Endothelial cell (in vitro differentiated cells): ENCODE measurements around the gene NIPAL4. TPM values are rescaled to one million over a fixed set of nuclear protein-coding genes. Genes with fewer than 3 reads are reported as not detected.

ENCODE experiments used
- DNase-seq: peaks from one replicate; pipeline ENCODE4 v3.0.0; 2021; ENCODE audit warnings: low spot score
- H3K27ac Mint-ChIP-seq: one replicate; pipeline ENCODE4 v1.8.0; 2021; ENCODE audit warnings: mixed read lengths, inconsistent platforms; ENCODE audit not compliant: unreplicated experiment
- H3K27me3 Mint-ChIP-seq: one replicate; pipeline ENCODE4 v1.8.0; 2021; ENCODE audit warnings: mild to moderate bottlenecking, moderate library complexity, mixed read lengths, inconsistent platforms; ENCODE audit not compliant: unreplicated experiment
- H3K36me3 Mint-ChIP-seq: one replicate; pipeline ENCODE4 v1.8.0; 2021; ENCODE audit warnings: mild to moderate bottlenecking, low read depth, mixed read lengths, inconsistent platforms; ENCODE audit not compliant: unreplicated experiment
- H3K4me1 Mint-ChIP-seq: one replicate; pipeline ENCODE4 v1.8.0; 2021; ENCODE audit warnings: mild to moderate bottlenecking, mixed read lengths, inconsistent platforms; ENCODE audit not compliant: unreplicated experiment
- H3K4me3 Mint-ChIP-seq: one replicate; pipeline ENCODE4 v1.8.0; 2021; ENCODE audit warnings: mild to moderate bottlenecking, mixed read lengths, inconsistent platforms; ENCODE audit not compliant: unreplicated experiment
- H3K9me3 Mint-ChIP-seq: one replicate; pipeline ENCODE4 v1.8.0; 2021; ENCODE audit warnings: mixed read lengths, inconsistent platforms; ENCODE audit not compliant: unreplicated experiment
- total RNA-seq: library from RNA; stranded (reverse); fragmentation: NEBNext Ultra II Directional; extraction: Animal tissue kit (Norgen Biotek cat#: 25700); gene quantifications from one replicate; pipeline ENCODE4 v1.2.1, GENCODE V29; 2021; ENCODE audit not compliant: unreplicated experiment
- TF ChIP-seq, protein P1 (sequence below): fragments of 200-600 bp; sonication (generic); IDR thresholded peaks from one replicate; pipeline ENCODE4 v1.5.0; 2021; ENCODE audit warnings: antibody characterized with exemption; ENCODE audit not compliant: unreplicated experiment

NIPAL4 gene
- total RNA-seq, 1 donor from 2014 or later = not detected

DNA sequence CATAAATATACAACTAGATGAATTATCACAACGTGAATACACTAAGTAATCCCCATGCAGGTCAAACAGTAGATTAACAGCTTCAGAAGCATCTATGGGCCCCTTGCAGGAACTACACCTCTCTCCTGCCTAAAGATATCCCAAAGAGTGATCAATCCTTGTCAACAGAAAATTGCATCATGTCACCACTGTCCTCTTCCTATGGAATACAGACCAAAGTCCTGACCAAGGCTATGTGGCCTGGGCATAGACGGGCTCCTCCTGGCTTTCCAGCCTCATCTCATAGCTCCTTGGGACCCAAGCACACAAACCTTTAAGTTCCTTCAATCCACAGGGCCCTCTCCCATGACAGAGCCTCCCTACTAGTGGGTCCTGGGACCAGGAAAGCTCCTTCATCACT is 25.3 kb downstream of the NIPAL4 start:
- peaks cover 6% of the 10 kb centered on the region for H3K27me3 Mint-ChIP-seq
- TF ChIP-seq, protein P1, sequence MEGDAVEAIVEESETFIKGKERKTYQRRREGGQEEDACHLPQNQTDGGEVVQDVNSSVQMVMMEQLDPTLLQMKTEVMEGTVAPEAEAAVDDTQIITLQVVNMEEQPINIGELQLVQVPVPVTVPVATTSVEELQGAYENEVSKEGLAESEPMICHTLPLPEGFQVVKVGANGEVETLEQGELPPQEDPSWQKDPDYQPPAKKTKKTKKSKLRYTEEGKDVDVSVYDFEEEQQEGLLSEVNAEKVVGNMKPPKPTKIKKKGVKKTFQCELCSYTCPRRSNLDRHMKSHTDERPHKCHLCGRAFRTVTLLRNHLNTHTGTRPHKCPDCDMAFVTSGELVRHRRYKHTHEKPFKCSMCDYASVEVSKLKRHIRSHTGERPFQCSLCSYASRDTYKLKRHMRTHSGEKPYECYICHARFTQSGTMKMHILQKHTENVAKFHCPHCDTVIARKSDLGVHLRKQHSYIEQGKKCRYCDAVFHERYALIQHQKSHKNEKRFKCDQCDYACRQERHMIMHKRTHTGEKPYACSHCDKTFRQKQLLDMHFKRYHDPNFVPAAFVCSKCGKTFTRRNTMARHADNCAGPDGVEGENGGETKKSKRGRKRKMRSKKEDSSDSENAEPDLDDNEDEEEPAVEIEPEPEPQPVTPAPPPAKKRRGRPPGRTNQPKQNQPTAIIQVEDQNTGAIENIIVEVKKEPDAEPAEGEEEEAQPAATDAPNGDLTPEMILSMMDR = no peak
- H3K9me3 Mint-ChIP-seq = no peaks in the 10 kb centered on the region
- H3K36me3 Mint-ChIP-seq = peaks cover 64% of the 10 kb centered on the region
- H3K4me3 Mint-ChIP-seq = no peak overlapping the region
- no peak for DNase-seq
- H3K27ac Mint-ChIP-seq = no peak overlapping the region
- H3K4me1 Mint-ChIP-seq = peaks cover 3% of the 10 kb centered on the region

DNA sequence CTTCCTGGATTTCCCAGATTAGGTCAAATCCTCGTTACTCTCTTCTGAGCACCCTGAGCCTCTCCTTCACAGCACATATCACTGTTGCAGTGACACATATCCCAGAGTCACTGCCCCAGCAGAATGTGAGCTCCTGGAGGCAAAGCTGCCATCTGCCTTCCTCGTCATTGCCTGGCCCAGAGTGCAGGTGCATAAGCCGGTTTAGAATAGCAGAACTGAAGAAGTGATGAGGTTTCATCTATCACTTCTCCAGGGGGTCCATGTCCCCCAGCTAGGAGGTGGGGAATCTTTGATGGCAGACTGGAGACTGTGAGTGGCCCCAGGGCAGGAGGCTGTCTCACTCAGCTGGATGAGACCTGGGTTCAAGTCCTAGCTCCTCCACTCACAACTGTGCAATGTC is 25.8 kb downstream of the NIPAL4 start:
- Mint-ChIP-seq H3K27ac (no peak overlapping the region), H3K36me3 (peaks cover 59% of the 10 kb centered on the region)

DNA sequence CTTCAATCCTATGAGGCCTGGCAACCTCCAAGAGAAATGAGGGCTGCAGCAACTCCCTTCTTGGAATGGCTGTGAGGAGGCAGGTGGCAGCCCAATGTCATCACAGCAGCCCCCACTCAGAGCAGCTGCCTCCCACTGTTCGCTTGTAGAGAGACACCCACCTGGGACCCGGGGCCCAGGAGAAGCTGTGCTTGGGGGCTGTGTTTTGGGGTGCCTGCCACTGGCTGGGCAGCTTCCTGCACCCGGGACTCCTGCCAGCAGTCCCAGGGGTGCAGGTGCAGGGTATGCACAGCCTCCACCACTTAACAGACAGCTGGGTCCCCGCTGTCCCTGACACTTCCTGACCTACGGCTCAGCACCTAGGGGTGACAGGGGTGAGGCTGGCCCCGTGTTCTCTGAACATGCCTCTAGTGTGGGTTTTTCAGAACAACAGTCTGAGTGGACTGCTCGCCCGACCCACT is 26.2 kb downstream of the NIPAL4 start:
- H3K4me3 Mint-ChIP-seq = no peak overlapping the region
- peaks cover 5% of the 10 kb centered on the region for H3K27me3 Mint-ChIP-seq
- H3K4me1 Mint-ChIP-seq = peaks cover 2% of the 10 kb centered on the region
- no peaks in the 10 kb centered on the region for H3K9me3 Mint-ChIP-seq
- peaks cover 59% of the 10 kb centered on the region for H3K36me3 Mint-ChIP-seq
- TF ChIP-seq, protein P1 = no peak
- no peak for DNase-seq
- no peak overlapping the region for H3K27ac Mint-ChIP-seq

More for the DNA sequence above, 25.8 kb downstream of the NIPAL4 start:
- Mint-ChIP-seq H3K27me3 (peaks cover 6% of the 10 kb centered on the region), H3K4me3 (no peak overlapping the region), H3K4me1 (peaks cover 3% of the 10 kb centered on the region), H3K9me3 (no peaks in the 10 kb centered on the region)
- no peak for DNase-seq
- TF ChIP-seq, protein P1 = no peak

DNA sequence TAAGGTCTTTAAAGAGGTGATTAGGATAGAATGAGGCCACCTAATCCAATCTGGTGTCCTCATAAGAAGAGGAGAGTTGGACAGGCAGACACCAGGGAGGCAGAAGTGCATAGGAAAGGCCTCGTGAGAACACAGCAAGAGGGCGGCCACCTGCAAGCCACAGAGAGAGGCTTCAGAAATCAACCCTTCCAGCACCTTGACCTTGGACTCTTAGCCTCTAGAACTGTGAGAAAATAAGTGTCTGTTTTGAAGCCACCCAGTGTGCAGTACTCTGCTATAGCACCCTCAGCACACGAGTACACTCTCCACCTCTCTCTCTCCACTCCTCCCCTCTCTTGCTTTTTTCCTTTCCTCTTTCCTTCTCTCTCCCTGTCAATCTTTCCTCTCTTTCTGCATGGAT is 26.8 kb downstream of the NIPAL4 start:
- Mint-ChIP-seq H3K4me3 (no peak overlapping the region), H3K9me3 (no peaks in the 10 kb centered on the region), H3K27me3 (peaks cover 3% of the 10 kb centered on the region), H3K4me1 (no peaks in the 10 kb centered on the region), H3K36me3 (peaks cover 59% of the 10 kb centered on the region), H3K27ac (no peak overlapping the region)
- no peak for DNase-seq
- TF ChIP-seq, protein P1 = no peak

DNA sequence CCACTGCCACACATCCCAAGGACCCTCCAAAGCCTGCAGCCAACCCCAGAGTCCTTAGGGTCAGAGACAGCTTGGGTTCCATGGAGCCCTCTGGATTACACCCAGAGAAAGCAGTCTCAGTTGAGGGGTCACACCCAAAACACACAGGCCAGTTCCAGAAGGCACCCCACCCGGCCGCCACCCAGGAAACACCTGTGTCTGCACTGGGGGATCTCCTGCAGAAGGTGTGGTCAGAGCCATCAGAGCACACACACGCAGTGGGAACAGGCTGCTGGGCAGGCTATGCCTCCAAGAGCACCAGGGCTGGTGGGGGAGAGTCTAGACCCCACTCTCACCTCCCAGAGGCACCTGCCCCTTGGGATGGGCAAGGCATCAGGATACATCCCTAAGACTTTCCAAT is 27.3 kb downstream of the NIPAL4 start:
- H3K4me1 Mint-ChIP-seq = no peaks in the 10 kb centered on the region
- H3K9me3 Mint-ChIP-seq = no peaks in the 10 kb centered on the region
- no peak overlapping the region for H3K27ac Mint-ChIP-seq
- H3K36me3 Mint-ChIP-seq = peaks cover 57% of the 10 kb centered on the region
- H3K27me3 Mint-ChIP-seq = peaks cover 3% of the 10 kb centered on the region
- H3K4me3 Mint-ChIP-seq = peak overlapping the region; percentile 78
- TF ChIP-seq, protein P1 = no peak
- no peak for DNase-seq
